K562 (cell line): ENCODE measurements around the gene DOCK4. TPM values are rescaled to one million over a fixed set of nuclear protein-coding genes. Genes with fewer than 3 reads are reported as not detected.

ENCODE experiments used
- ATAC-seq: fragments of 200-7000 bp; cut with Tn5 transposase; 3 replicates; pipeline ENCODE4 v1.9.1; 2020; ENCODE audit warnings: moderate library complexity
- BruUV-seq: library from RNA; stranded (reverse); fragments of 400-500 nt; replicated peaks from 2 replicates; lab custom pipeline; 2021; lab: Mats Ljungman, UMichigan
- CTCF ChIA-PET: fragments of 300-600 bp; formaldehyde crosslinking; extraction: SDS; loops from one replicate; lab custom pipeline; 2021; ENCODE audit warnings: low intra/inter-chr PET ratio; lab: Yijun Ruan, JAX
- POLR2A ChIA-PET: fragments of 300-600, 350-650 bp; sonication (Branson Sonifier 250); formaldehyde crosslinking; extraction: SDS; loops from one replicate; lab custom pipeline; 2021; ENCODE audit warnings: antibody characterized with exemption, inconsistent platforms; lab: Yijun Ruan, JAX
- DNase-seq, 4 experiments: peaks; one replicate each; pipeline versions ENCODE4 v3.0.0 to v3.0.0-alpha.2; 2011 to 2018; ENCODE audit warnings: low spot score in 3 of 4, mixed read lengths in 3 of 4; ENCODE audit errors: extremely low read depth in 1 of 4
- FAIRE-seq: peaks from 2 replicates; lab custom pipeline; 2011; peaks lifted over from hg19 to GRCh38; lab: Jason Lieb, UNC
- H2AFZ ChIP-seq: 2 replicates; pipeline ENCODE4 v1.6.0; 2011; ENCODE audit warnings: low read depth, low read length, control low read depth, inconsistent platforms
- H3K27ac ChIP-seq: fragments of 200-600 bp; 3 replicates; pipeline ENCODE4 v1.8.0; 2011; ENCODE audit warnings: low read depth, mild to moderate bottlenecking, control low read depth, inconsistent platforms, low read length, moderate library complexity, mixed read lengths; ENCODE audit errors: extremely low read depth
- H3K27me3 ChIP-seq, 2 experiments: fragments of 300-600 bp in 1 of 2; 2 replicates in 1 of 2; 3 replicates in 1 of 2; pipeline versions ENCODE4 v1.6.0 to v1.8.0; 2011; ENCODE audit warnings: inconsistent platforms in 2 of 2, low read length in 2 of 2, mild to moderate bottlenecking in 1 of 2, mixed read lengths in 1 of 2, moderate library complexity in 1 of 2; ENCODE audit not compliant: control insufficient read depth in 2 of 2, insufficient read depth in 2 of 2
- H3K36me3 ChIP-seq: fragments of 300-600 bp; 3 replicates; pipeline ENCODE4 v1.8.0; 2011; ENCODE audit warnings: mild to moderate bottlenecking, low read length, inconsistent platforms; ENCODE audit not compliant: control insufficient read depth, insufficient read depth
- H3K4me1 ChIP-seq, 2 experiments: fragments of 200-600 bp in 1 of 2; replicated peaks in 1 of 2; 2 replicates in 1 of 2; 3 replicates in 1 of 2; pipeline versions ENCODE4 v1.5.1 to v1.8.0; 2011; ENCODE audit warnings: inconsistent platforms in 2 of 2, low read length in 2 of 2, mild to moderate bottlenecking in 1 of 2, mixed read lengths in 1 of 2, moderate library complexity in 1 of 2; ENCODE audit not compliant: control insufficient read depth in 2 of 2, insufficient read depth in 2 of 2
- H3K4me2 ChIP-seq: 2 replicates; pipeline ENCODE4 v1.6.1; 2011; ENCODE audit warnings: low read length, control low read depth, inconsistent platforms, mixed read lengths; ENCODE audit not compliant: insufficient read depth
- H3K4me3 ChIP-seq: fragments of 200-600 bp; sonication (generic), shearing (Covaris generic); 2 replicates; pipeline ENCODE4 v1.5.1; 2016; ENCODE audit warnings: control low read depth, inconsistent platforms
- H3K79me2 ChIP-seq: fragments of 200-600 bp; 3 replicates; pipeline ENCODE4 v1.8.0; 2011; ENCODE audit warnings: low read length, inconsistent platforms; ENCODE audit not compliant: control insufficient read depth, insufficient read depth
- H3K9ac ChIP-seq, 2 experiments: 2 replicates each; pipeline versions ENCODE4 v1.6.0 to v1.6.1; 2011; ENCODE audit warnings: low read depth in 2 of 2, low read length in 2 of 2, control low read depth in 1 of 2, inconsistent platforms in 1 of 2, mild to moderate bottlenecking in 1 of 2, mixed read lengths in 1 of 2; ENCODE audit not compliant: insufficient read depth in 1 of 2
- H3K9me1 ChIP-seq: one replicate; pipeline ENCODE4 v1.6.0; 2011; ENCODE audit warnings: inconsistent platforms, mild to moderate bottlenecking, low read length, moderate library complexity; ENCODE audit not compliant: control insufficient read depth, insufficient read depth
- H3K9me3 ChIP-seq: replicated peaks from 2 replicates; pipeline ENCODE4 v1.5.1; 2011; ENCODE audit warnings: low read depth, low read length, inconsistent platforms; ENCODE audit not compliant: control insufficient read depth, insufficient read depth
- H4K20me1 ChIP-seq: replicated peaks from 2 replicates; pipeline ENCODE4 v1.6.1; 2011; ENCODE audit warnings: low read length, inconsistent platforms, mixed read lengths; ENCODE audit not compliant: control insufficient read depth, insufficient read depth
- MAFF ChIP-seq: IDR thresholded peaks from 2 replicates; pipeline ENCODE4 v1.6.1; 2012; ENCODE audit warnings: low read length, improper control_type of control experiment
- ZNF277 ChIP-seq: fragments of 250-450 bp; sonication (Bioruptor Pico); IDR thresholded peaks from 2 replicates; pipeline ENCODE4 v1.8.0; 2022; ENCODE audit warnings: inconsistent platforms, mild to moderate bottlenecking, moderate library complexity, borderline replicate concordance
- WGBS: fragments of 100-300 bp; shearing (Covaris generic); methylation state at CpG from one replicate; pipeline ENCODE4 v1.1.6; 2016; ENCODE audit warnings: low coverage, mixed read lengths; ENCODE audit not compliant: insufficient coverage; ENCODE audit errors: missing lambda C conversion rate; 5-methylcytosine and 5-hydroxymethylcytosine counted together
- in situ Hi-C: fragments of 300-500 bp; cut with MboI; formaldehyde crosslinking; loops from 4 replicates; pipeline ENCODE4 v1.15.0; 2018; ENCODE audit warnings: inconsistent platforms, mixed read lengths
- intact Hi-C: fragments of 100-400 bp; cut with micrococcal nuclease; formaldehyde crosslinking; loops from 2 replicates; pipeline ENCODE4 v1.14.2; 2022
- polyA plus RNA-seq, 8 experiments: library from polyadenylated mRNA; depleted of rRNA in 4 of 8; stranded (reverse) in 5 of 8; unstranded in 3 of 8; fragments of >200 nt; fragmentation: Nextera tagmentation in 2 of 8; fragmentation: Illumina TruSeq in 1 of 8; extraction: Ambion mirVana in 2 of 8; extraction: Trizol in 1 of 8; gene quantifications; 2 replicates each; pipeline versions ENCODE4 v1.2.1 to v1.2.3, GENCODE V29; 2011 to 2014; ENCODE audit warnings: inconsistent platforms in 1 of 8, missing spikeins in 1 of 8
- total RNA-seq, 7 experiments: library from RNA; depleted of rRNA in 6 of 7; stranded (reverse); fragments of >200 nt in 6 of 7; fragmentation: Illumina TruSeq in 2 of 7; extraction: Trizol in 2 of 7; gene quantifications; 2 replicates each; pipeline versions ENCODE4 v1.2.1 to v1.2.3, GENCODE V29; 2011 to 2021; ENCODE audit warnings: low replicate concordance in 1 of 7
- TF ChIP-seq, protein P1 (sequence below): sonication (generic); formaldehyde crosslinking; IDR thresholded peaks from 2 replicates; pipeline ENCODE4 v1.8.0; 2022; ENCODE audit warnings: mild to moderate bottlenecking, missing genetic modification reagents, borderline replicate concordance

The DOCK4 gene
- total and polyA plus RNA-seq, 9 of the 15 experiments (the other 6 are each of a cell fraction or from before 2014, with no cell fraction given): 0.42 to 5.7 (median 2.3) TPM

DNA sequence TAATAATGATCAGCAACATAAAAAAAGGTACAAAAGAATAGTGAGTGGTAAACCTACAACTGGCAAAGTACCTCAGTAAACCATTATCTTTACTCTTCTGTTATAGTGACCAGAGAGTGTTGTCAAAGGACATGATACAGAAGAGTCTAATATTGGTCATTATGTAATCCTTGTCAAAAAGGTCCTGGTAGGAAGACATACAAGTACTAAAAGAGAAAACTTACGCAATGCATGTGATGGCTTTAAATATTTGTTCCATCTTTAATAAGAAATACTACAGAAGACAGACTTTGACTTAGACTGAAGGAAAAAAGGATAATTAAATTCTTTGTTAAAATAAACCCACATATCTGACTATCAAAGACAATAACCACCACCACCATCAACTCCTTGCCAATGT lies 6.5 kb downstream of the DOCK4 start (continued):
- TF ChIP-seq MAFF: no peak

GRCh38 chr7:112199035-112199655 lies 7.1 kb downstream of the DOCK4 start:
- Histone ChIP-seq H2AFZ (no peak overlapping the region), H3K36me3 (no peaks in the 10 kb centered on the region), H3K79me2 (no peaks in the 10 kb centered on the region), H3K9me3 (no peaks in the 10 kb centered on the region), H3K4me1 (no peaks in the 10 kb centered on the region), H3K9ac (no peak overlapping the region), H3K9me1 (no peaks in the 10 kb centered on the region), H3K27me3 (peaks cover 6 to 22% of the 10 kb centered on the region in 2 experiments), H3K4me2 (no peak overlapping the region), H3K4me3 (no peak overlapping the region), H4K20me1 (no peaks in the 10 kb centered on the region), H3K27ac (no peak overlapping the region)
- TF ChIP-seq, protein P1, sequence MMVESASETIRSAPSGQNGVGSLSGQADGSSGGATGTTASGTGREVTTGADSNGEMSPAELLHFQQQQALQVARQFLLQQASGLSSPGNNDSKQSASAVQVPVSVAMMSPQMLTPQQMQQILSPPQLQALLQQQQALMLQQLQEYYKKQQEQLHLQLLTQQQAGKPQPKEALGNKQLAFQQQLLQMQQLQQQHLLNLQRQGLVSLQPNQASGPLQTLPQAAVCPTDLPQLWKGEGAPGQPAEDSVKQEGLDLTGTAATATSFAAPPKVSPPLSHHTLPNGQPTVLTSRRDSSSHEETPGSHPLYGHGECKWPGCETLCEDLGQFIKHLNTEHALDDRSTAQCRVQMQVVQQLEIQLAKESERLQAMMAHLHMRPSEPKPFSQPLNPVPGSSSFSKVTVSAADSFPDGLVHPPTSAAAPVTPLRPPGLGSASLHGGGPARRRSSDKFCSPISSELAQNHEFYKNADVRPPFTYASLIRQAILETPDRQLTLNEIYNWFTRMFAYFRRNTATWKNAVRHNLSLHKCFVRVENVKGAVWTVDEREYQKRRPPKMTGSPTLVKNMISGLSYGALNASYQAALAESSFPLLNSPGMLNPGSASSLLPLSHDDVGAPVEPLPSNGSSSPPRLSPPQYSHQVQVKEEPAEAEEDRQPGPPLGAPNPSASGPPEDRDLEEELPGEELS (CRISPR knock-in tag): no peak
- TF ChIP-seq ZNF277: peak; percentile 3; the same call in 1 of the 2 replicates
- 2% methylated on average over 2 of the region's 2 CpGs for WGBS
- no peak for DNase-seq
- in situ Hi-C loops (no loop called here), intact Hi-C loops (no loop called here)
- ATAC-seq: no peak
- no TSS peak for BruUV-seq
- ChIA-PET CTCF (no interaction called here), POLR2A (no interaction called here)
- no peak for FAIRE-seq
